ENCODE measurements around the gene LYPD6B. TPM values are rescaled to one million over a fixed set of nuclear protein-coding genes. Genes with fewer than 3 reads are reported as not detected.

LYPD6B gene
- total RNA-seq, 2 donors from 2014 or later: not detected

- ATAC-seq: no peak
- no peak for DNase-seq (ENCODE audit: low spot score in 2 of 2)
- Mint-ChIP-seq H3K9me3 (peaks cover 4% of the 10 kb centered on the region in 2 donors), H3K36me3 (no peaks in the 10 kb centered on the region), H3K27ac (no peak overlapping the region)
Observed at GRCh38 chr2:149104221-149104620, 65.7 kb downstream of the LYPD6B start.

GRCh38 chr2:149112068-149112467, 73.6 kb downstream of the LYPD6B start:
- H3K36me3 Mint-ChIP-seq: no peaks in the 10 kb centered on the region
- ATAC-seq: no peak
- H3K9me3 Mint-ChIP-seq: peaks cover 4% of the 10 kb centered on the region in 2 donors
- DNase-seq (ENCODE audit: low spot score in 2 of 2): no peak
- no peak overlapping the region for H3K27ac Mint-ChIP-seq

GRCh38 chr2:149112713-149113112, 74.2 kb downstream of the LYPD6B start:
- Mint-ChIP-seq H3K27ac (no peak overlapping the region), H3K9me3 (peaks cover 4% of the 10 kb centered on the region in 2 donors), H3K36me3 (no peaks in the 10 kb centered on the region)
- DNase-seq (ENCODE audit: low spot score in 2 of 2) (no peak), ATAC-seq (no peak)

GRCh38 chr2:149115781-149116180, 77.3 kb downstream of the LYPD6B start:
- Mint-ChIP-seq H3K9me3 (no peaks in the 10 kb centered on the region), H3K27ac (no peak overlapping the region), H3K36me3 (no peaks in the 10 kb centered on the region)
- DNase-seq (ENCODE audit: low spot score in 2 of 2): no peak
- ATAC-seq: no peak

DNA sequence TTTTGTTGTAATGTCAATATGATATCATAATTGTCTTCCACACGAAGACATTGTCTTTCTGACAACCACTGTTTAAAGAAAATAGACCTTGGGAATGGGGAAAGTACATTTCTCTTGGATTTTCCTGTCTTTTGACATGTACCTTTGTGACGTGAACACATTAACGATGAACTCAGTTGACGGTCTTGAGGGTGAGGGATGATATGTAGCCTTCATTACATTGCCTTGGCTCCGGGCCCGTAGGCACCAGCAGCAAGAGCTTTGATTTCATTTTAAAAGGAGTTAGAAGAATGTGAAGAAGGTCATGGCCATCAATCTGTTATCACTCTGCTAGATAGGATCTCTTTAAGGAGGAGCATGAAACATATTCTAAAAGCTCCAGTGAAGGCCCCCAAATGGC, 80.9 kb downstream of the LYPD6B start:
- H3K36me3 Mint-ChIP-seq: no peaks in the 10 kb centered on the region
- H3K9me3 Mint-ChIP-seq: no peaks in the 10 kb centered on the region
- no peak for ATAC-seq
- no peak overlapping the region for H3K27ac Mint-ChIP-seq
- DNase-seq (ENCODE audit: low spot score in 2 of 2): no peak

- Mint-ChIP-seq H3K9me3 (no peaks in the 10 kb centered on the region), H3K36me3 (no peaks in the 10 kb centered on the region), H3K27ac (no peak overlapping the region)
- ATAC-seq: no peak
- no peak for DNase-seq (ENCODE audit: low spot score in 2 of 2)
Observed at GRCh38 chr2:149122516-149122915, 84.0 kb downstream of the LYPD6B start.

DNA sequence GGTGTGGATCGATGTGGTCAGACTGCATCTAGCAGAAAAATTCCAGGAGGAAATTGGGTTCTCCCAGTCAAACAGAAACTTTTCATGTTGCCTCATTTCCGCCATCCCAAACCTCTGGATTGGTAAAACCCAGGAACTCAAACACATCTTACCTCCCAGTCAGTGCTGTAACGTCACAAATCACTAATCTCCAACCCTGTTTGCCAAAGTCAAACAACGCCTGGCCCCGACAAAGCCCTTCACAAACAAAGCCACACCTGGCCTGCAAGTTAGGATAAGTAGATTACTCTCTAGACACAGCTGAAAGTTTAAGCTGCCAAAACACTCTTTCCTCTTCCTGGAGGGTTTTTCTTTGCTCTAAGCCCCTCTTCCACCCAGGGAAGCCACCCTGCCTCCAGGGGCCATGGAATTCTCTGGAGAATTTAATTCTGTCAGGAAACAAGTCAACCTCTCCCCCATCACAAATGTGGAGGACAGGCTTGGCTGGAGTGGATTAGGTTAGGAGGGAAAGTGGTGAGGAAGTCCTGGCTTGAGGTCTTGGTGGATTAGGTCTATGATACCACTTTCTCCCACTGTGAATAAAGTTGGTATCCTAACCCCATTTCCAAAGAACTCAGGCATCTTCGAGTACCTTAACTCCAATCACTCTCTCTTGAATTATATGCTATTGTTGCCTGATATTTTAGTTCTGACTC, 86.7 kb downstream of the LYPD6B start:
- H3K9me3 Mint-ChIP-seq: no peaks in the 10 kb centered on the region
- H3K27ac Mint-ChIP-seq: no peak overlapping the region
- no peak for DNase-seq (ENCODE audit: low spot score in 2 of 2)
- ATAC-seq: no peak
- H3K36me3 Mint-ChIP-seq: no peaks in the 10 kb centered on the region

- H3K36me3 Mint-ChIP-seq: no peaks in the 10 kb centered on the region
- no peak overlapping the region for H3K27ac Mint-ChIP-seq
- DNase-seq (ENCODE audit: low spot score in 2 of 2) (no peak), ATAC-seq (no peak)
- no peaks in the 10 kb centered on the region for H3K9me3 Mint-ChIP-seq
Observed at GRCh38 chr2:149129433-149129832, 90.9 kb downstream of the LYPD6B start.

- H3K9me3 Mint-ChIP-seq: no peaks in the 10 kb centered on the region
- no peaks in the 10 kb centered on the region for H3K36me3 Mint-ChIP-seq
- ATAC-seq: no peak
Observed at GRCh38 chr2:149132339-149132738, 93.8 kb downstream of the LYPD6B start.

GRCh38 chr2:149132901-149133300, 94.4 kb downstream of the LYPD6B start:
- H3K36me3 Mint-ChIP-seq: no peaks in the 10 kb centered on the region
- DNase-seq (ENCODE audit: low spot score in 2 of 2) (no peak), ATAC-seq (no peak)
- no peak overlapping the region for H3K27ac Mint-ChIP-seq
- H3K9me3 Mint-ChIP-seq: no peaks in the 10 kb centered on the region

More at GRCh38 chr2:149132339-149132738, 93.8 kb downstream of the LYPD6B start:
- no peak for DNase-seq (ENCODE audit: low spot score in 2 of 2)
- no peak overlapping the region for H3K27ac Mint-ChIP-seq

DNA sequence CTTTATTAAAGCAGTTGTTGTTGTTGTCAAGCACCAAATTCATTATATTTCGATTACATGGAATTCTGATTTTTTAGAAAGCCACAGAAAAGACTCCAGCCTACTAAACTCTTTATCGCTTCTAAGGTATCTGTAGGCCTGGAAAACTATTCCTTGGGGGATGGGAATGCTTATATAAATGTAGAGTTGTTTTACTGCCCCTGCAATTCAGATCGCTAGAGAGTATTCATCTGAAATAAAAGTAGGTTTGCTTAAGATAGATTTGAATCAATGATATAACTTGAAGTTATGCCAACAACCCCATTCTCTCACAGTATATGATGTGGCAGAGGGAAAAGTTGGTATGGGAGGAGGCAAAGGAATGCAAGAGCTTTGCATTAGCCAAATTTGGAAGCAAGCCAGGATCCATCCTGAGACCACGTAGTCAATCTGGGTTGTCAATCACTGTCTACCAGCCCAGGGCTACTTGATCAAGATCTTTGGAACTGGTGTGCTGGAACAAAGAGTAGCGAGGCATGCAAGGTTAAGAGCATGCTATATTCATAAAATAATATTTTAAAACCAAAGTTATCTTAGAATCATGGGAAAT, 95.9 kb downstream of the LYPD6B start:
- DNase-seq (ENCODE audit: low spot score in 2 of 2) (no peak), ATAC-seq (no peak)
- Mint-ChIP-seq H3K36me3 (no peaks in the 10 kb centered on the region), H3K9me3 (no peaks in the 10 kb centered on the region), H3K27ac (no peak overlapping the region)

GRCh38 chr2:149136111-149136510, 97.6 kb downstream of the LYPD6B start:
- ATAC-seq (no peak), DNase-seq (ENCODE audit: low spot score in 2 of 2) (no peak)
- no peaks in the 10 kb centered on the region for H3K9me3 Mint-ChIP-seq
- no peak overlapping the region for H3K27ac Mint-ChIP-seq
- H3K36me3 Mint-ChIP-seq: no peaks in the 10 kb centered on the region

GRCh38 chr2:149141046-149141445, 102.5 kb downstream of the LYPD6B start:
- H3K27ac Mint-ChIP-seq: no peak overlapping the region
- H3K36me3 Mint-ChIP-seq: no peaks in the 10 kb centered on the region
- ATAC-seq (no peak), DNase-seq (ENCODE audit: low spot score in 2 of 2) (no peak)
- H3K9me3 Mint-ChIP-seq: no peaks in the 10 kb centered on the region

DNA sequence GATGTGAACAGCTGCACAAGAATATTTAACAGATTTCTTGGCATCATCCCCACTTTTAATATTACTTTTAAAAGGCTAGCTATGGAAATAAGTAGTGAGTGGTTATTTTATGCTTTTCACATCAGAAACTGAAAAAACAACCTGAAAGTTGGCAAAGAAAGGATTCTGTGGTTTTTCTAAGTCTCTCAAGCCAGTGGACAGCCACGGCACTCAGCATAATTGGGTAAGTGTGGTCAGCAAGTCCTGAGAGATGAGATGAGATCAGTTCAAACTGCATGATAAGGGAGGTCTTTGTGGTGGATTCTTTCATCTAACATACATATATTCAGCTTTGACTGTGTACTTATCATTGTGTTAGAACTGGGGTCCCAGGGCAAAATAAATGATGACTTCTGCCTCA, 105.2 kb downstream of the LYPD6B start:
- DNase-seq (ENCODE audit: low spot score in 2 of 2) (no peak), ATAC-seq (no peak)
- no peaks in the 10 kb centered on the region for H3K36me3 Mint-ChIP-seq
- H3K27ac Mint-ChIP-seq: no peak overlapping the region
- H3K9me3 Mint-ChIP-seq: no peaks in the 10 kb centered on the region

- no peak for DNase-seq (ENCODE audit: low spot score in 2 of 2)
- no peaks in the 10 kb centered on the region for H3K36me3 Mint-ChIP-seq
- no peaks in the 10 kb centered on the region for H3K9me3 Mint-ChIP-seq
- ATAC-seq: no peak
- no peak overlapping the region for H3K27ac Mint-ChIP-seq
Observed at GRCh38 chr2:149145314-149146295, 107.1 kb downstream of the LYPD6B start.

- no peak for DNase-seq (ENCODE audit: low spot score in 2 of 2)
- H3K27ac Mint-ChIP-seq: no peak overlapping the region
Observed at GRCh38 chr2:149146876-149147275, 108.4 kb downstream of the LYPD6B start.

More at GRCh38 chr2:149146876-149147275, 108.4 kb downstream of the LYPD6B start:
- Mint-ChIP-seq H3K36me3 (no peaks in the 10 kb centered on the region), H3K9me3 (no peaks in the 10 kb centered on the region)
- ATAC-seq: no peak
